ENCODE measurements around the gene ANKRD27. TPM values are rescaled to one million over a fixed set of nuclear protein-coding genes. Genes with fewer than 3 reads are reported as not detected.

ANKRD27 gene
- total RNA-seq, 1 donor from 2014 or later = 20.8 TPM

DNA sequence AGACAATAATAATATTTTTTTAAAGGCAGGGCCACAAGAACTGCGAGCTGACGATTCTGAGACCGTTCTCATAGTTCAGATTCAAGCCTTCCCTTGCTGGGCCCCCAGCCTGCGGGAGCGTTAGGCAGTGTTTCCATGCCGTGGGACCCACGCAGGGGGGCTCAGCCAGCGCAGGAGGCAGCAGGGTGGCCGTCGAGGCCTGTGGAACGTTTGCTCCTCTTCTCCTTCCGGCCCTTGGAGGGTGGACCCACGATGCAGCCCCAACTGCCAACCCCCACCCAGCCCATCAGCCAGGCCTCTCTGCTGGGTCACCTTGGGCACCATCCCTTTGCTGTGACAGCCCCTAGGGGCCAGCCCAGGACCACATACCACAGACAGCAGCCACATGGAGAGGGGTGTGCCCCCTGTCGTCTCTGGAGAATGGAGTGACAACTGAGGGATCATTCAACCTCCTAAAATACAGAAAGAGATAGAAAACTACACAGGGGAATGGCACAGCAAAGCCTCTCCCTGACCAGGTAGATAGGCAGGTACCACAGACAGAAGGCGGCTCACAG, 47.2 kb downstream of the ANKRD27 start:
- Histone ChIP-seq H3K9me3 (ENCODE audit: insufficient read depth, low read depth, low read length) (no peaks in the 10 kb centered on the region), H4K20me1 (ENCODE audit: insufficient read depth, low read length) (no peaks in the 10 kb centered on the region), H3K27me3 (ENCODE audit: insufficient read depth, low read length) (no peaks in the 10 kb centered on the region), H3K27ac (ENCODE audit: low read depth, low read length) (no peak overlapping the region), H3K4me3 (ENCODE audit: insufficient read depth, low read depth, low read length) (no peak overlapping the region), H3K4me2 (ENCODE audit: low read length) (no peak overlapping the region), H3K79me2 (ENCODE audit: insufficient read depth, low read length) (no peaks in the 10 kb centered on the region), H2AFZ (ENCODE audit: low read depth, low read length) (no peak overlapping the region), H3K4me1 (ENCODE audit: insufficient read depth, low read length) (no peaks in the 10 kb centered on the region), H3K36me3 (ENCODE audit: insufficient read depth, low read length) (peaks cover 14% of the 10 kb centered on the region), H3K9ac (ENCODE audit: low read length) (no peak overlapping the region)
- H3K4me3 Mint-ChIP-seq (ENCODE audit: unreplicated experiment) = no peak overlapping the region
- TF ChIP-seq, protein P1, sequence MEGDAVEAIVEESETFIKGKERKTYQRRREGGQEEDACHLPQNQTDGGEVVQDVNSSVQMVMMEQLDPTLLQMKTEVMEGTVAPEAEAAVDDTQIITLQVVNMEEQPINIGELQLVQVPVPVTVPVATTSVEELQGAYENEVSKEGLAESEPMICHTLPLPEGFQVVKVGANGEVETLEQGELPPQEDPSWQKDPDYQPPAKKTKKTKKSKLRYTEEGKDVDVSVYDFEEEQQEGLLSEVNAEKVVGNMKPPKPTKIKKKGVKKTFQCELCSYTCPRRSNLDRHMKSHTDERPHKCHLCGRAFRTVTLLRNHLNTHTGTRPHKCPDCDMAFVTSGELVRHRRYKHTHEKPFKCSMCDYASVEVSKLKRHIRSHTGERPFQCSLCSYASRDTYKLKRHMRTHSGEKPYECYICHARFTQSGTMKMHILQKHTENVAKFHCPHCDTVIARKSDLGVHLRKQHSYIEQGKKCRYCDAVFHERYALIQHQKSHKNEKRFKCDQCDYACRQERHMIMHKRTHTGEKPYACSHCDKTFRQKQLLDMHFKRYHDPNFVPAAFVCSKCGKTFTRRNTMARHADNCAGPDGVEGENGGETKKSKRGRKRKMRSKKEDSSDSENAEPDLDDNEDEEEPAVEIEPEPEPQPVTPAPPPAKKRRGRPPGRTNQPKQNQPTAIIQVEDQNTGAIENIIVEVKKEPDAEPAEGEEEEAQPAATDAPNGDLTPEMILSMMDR (IDR thresholded peaks at IDR 0.05; ENCODE audit: insufficient read depth, low read depth, low read length) = no peak
- TF ChIP-seq EZH2 (IDR thresholded peaks at IDR 0.05; ENCODE audit: insufficient read depth, low read length) = no peak
- DNase-seq (ENCODE audit: low read depth) = no peak
- H3K9me3 Mint-ChIP-seq (ENCODE audit: unreplicated experiment) = no peaks in the 10 kb centered on the region
- no peak overlapping the region for H3K27ac Mint-ChIP-seq (ENCODE audit: unreplicated experiment)
- no peaks in the 10 kb centered on the region for H3K4me1 Mint-ChIP-seq (ENCODE audit: low read depth, unreplicated experiment)
- H3K36me3 Mint-ChIP-seq (ENCODE audit: low read depth, unreplicated experiment) = peaks cover 20% of the 10 kb centered on the region
- FAIRE-seq = no peak
- H3K27me3 Mint-ChIP-seq (ENCODE audit: low read depth, unreplicated experiment) = no peaks in the 10 kb centered on the region

GRCh38 chr19:32626969-32627368, 48.0 kb downstream of the ANKRD27 start:
- no peaks in the 10 kb centered on the region for H3K27me3 Mint-ChIP-seq (ENCODE audit: low read depth, unreplicated experiment)
- Histone ChIP-seq H3K27ac (ENCODE audit: low read depth, low read length) (no peak overlapping the region), H3K9ac (ENCODE audit: low read length) (no peak overlapping the region), H3K36me3 (ENCODE audit: insufficient read depth, low read length) (peaks cover 18% of the 10 kb centered on the region), H4K20me1 (ENCODE audit: insufficient read depth, low read length) (no peaks in the 10 kb centered on the region), H3K4me1 (ENCODE audit: insufficient read depth, low read length) (no peaks in the 10 kb centered on the region), H3K9me3 (ENCODE audit: insufficient read depth, low read depth, low read length) (no peaks in the 10 kb centered on the region), H3K27me3 (ENCODE audit: insufficient read depth, low read length) (no peaks in the 10 kb centered on the region), H3K4me2 (ENCODE audit: low read length) (no peak overlapping the region), H2AFZ (ENCODE audit: low read depth, low read length) (no peak overlapping the region), H3K4me3 (ENCODE audit: insufficient read depth, low read depth, low read length) (no peak overlapping the region), H3K79me2 (ENCODE audit: insufficient read depth, low read length) (no peaks in the 10 kb centered on the region)
- no peak overlapping the region for H3K27ac Mint-ChIP-seq (ENCODE audit: unreplicated experiment)
- H3K4me3 Mint-ChIP-seq (ENCODE audit: unreplicated experiment) = no peak overlapping the region
- H3K9me3 Mint-ChIP-seq (ENCODE audit: unreplicated experiment) = no peaks in the 10 kb centered on the region
- TF ChIP-seq, protein P1 (IDR thresholded peaks at IDR 0.05; ENCODE audit: insufficient read depth, low read depth, low read length) = no peak
- no peak for TF ChIP-seq EZH2 (IDR thresholded peaks at IDR 0.05; ENCODE audit: insufficient read depth, low read length)
- FAIRE-seq (no peak), DNase-seq (ENCODE audit: low read depth) (no peak)
- H3K36me3 Mint-ChIP-seq (ENCODE audit: low read depth, unreplicated experiment) = peaks cover 26% of the 10 kb centered on the region
- H3K4me1 Mint-ChIP-seq (ENCODE audit: low read depth, unreplicated experiment) = no peaks in the 10 kb centered on the region

DNA sequence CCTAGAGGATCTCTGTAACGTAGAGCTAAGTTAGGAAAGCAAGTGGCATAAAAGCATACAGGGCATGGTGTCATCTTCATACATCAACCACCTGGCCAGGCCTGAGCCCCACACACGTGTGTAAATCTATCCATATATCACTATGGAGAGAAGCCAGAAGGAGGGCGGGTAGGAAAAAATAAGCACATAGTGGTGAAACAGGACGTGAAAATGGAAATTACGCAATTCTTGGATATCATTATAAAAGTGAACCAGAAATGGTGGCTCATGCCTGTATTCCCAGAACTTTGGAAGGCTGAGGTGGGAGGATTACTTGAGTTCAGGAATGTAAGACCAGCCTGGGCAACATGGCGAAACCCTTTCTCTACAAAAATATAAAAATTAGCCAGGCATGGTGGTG, 50.6 kb downstream of the ANKRD27 start:
- Mint-ChIP-seq H3K9me3 (ENCODE audit: unreplicated experiment) (no peaks in the 10 kb centered on the region), H3K4me1 (ENCODE audit: low read depth, unreplicated experiment) (no peaks in the 10 kb centered on the region), H3K4me3 (ENCODE audit: unreplicated experiment) (no peak overlapping the region), H3K36me3 (ENCODE audit: low read depth, unreplicated experiment) (peaks cover 29% of the 10 kb centered on the region), H3K27me3 (ENCODE audit: low read depth, unreplicated experiment) (no peaks in the 10 kb centered on the region), H3K27ac (ENCODE audit: unreplicated experiment) (no peak overlapping the region)
- no peaks in the 10 kb centered on the region for H3K4me1 ChIP-seq (ENCODE audit: insufficient read depth, low read length)
- DNase-seq (ENCODE audit: low read depth) (no peak), FAIRE-seq (no peak)
- no peaks in the 10 kb centered on the region for H3K79me2 ChIP-seq (ENCODE audit: insufficient read depth, low read length)
- TF ChIP-seq, protein P1 (IDR thresholded peaks at IDR 0.05; ENCODE audit: insufficient read depth, low read depth, low read length) = no peak
- no peak for TF ChIP-seq EZH2 (IDR thresholded peaks at IDR 0.05; ENCODE audit: insufficient read depth, low read length)
- H3K4me3 ChIP-seq (ENCODE audit: insufficient read depth, low read depth, low read length) = no peak overlapping the region
- H4K20me1 ChIP-seq (ENCODE audit: insufficient read depth, low read length) = no peaks in the 10 kb centered on the region
- H3K4me2 ChIP-seq (ENCODE audit: low read length) = no peak overlapping the region
- no peak overlapping the region for H2AFZ ChIP-seq (ENCODE audit: low read depth, low read length)
- no peaks in the 10 kb centered on the region for H3K9me3 ChIP-seq (ENCODE audit: insufficient read depth, low read depth, low read length)
- H3K27ac ChIP-seq (ENCODE audit: low read depth, low read length) = no peak overlapping the region
- no peaks in the 10 kb centered on the region for H3K27me3 ChIP-seq (ENCODE audit: insufficient read depth, low read length)
- H3K9ac ChIP-seq (ENCODE audit: low read length) = no peak overlapping the region
- peaks cover 18% of the 10 kb centered on the region for H3K36me3 ChIP-seq (ENCODE audit: insufficient read depth, low read length)

Measured in astrocyte (in vitro differentiated cells and primary cell).